Tibial artery (tissue), 4 donors: Measurements from ENCODE around the gene YOD1.

Source experiments
- DNase-seq, 2 donors: peaks; one replicate each; pipeline ENCODE4 v3.0.0-alpha.2; 2019
- H3K27ac ChIP-seq, 2 donors: fragments of 200-600 bp; sonication (generic) in 1 of 2; 1 replicate in 1 of 2; 2 replicates in 1 of 2; pipeline ENCODE4 v1.5.1; 2018 to 2019; ENCODE audit warnings: mild to moderate bottlenecking in 1 of 2
- H3K27me3 ChIP-seq, 2 donors: fragments of 200-600 bp; sonication (generic) in 1 of 2; one replicate each; pipeline versions ENCODE4 v1.5.1 to v1.6.0; 2016 to 2019
- H3K36me3 ChIP-seq, 3 donors: fragments of 200-600 bp; sonication (generic) in 2 of 3; one replicate each; pipeline ENCODE4 v1.5.1; 2016 to 2019; ENCODE audit warnings: mild to moderate bottlenecking in 2 of 3
- H3K4me1 ChIP-seq, 4 donors: fragments of 200-600 bp; sonication (generic) in 2 of 4; 1 replicate in 3 of 4; 2 replicates in 1 of 4; pipeline ENCODE4 v1.5.1; 2016 to 2019
- H3K4me3 ChIP-seq, 2 donors: fragments of 200-600 bp; sonication (generic) in 1 of 2; 1 replicate in 1 of 2; 2 replicates in 1 of 2; pipeline ENCODE4 v1.5.1; 2018 to 2019; ENCODE audit warnings: mild to moderate bottlenecking in 2 of 2
- H3K9me3 ChIP-seq, 3 donors: fragments of 200-600 bp; sonication (generic) in 1 of 3; one replicate each; pipeline ENCODE4 v1.5.1; 2016 to 2019
- intact Hi-C: fragments of 100-400 bp; cut with DNase I; formaldehyde crosslinking; loops from one replicate; pipeline ENCODE4 v1.15.0; 2023; ENCODE audit warnings: low total_unique reads
- TF ChIP-seq, protein P1 (sequence below), 2 experiments: fragments of 200-600 bp in 1 of 2; fragments of 450-650 bp in 1 of 2; IDR thresholded peaks; one replicate each; pipeline ENCODE4 v1.5.1; 2017 to 2019; ENCODE audit warnings: antibody characterized with exemption in 2 of 2, mild to moderate bottlenecking in 1 of 2, moderate library complexity in 1 of 2

The YOD1 gene

DNA sequence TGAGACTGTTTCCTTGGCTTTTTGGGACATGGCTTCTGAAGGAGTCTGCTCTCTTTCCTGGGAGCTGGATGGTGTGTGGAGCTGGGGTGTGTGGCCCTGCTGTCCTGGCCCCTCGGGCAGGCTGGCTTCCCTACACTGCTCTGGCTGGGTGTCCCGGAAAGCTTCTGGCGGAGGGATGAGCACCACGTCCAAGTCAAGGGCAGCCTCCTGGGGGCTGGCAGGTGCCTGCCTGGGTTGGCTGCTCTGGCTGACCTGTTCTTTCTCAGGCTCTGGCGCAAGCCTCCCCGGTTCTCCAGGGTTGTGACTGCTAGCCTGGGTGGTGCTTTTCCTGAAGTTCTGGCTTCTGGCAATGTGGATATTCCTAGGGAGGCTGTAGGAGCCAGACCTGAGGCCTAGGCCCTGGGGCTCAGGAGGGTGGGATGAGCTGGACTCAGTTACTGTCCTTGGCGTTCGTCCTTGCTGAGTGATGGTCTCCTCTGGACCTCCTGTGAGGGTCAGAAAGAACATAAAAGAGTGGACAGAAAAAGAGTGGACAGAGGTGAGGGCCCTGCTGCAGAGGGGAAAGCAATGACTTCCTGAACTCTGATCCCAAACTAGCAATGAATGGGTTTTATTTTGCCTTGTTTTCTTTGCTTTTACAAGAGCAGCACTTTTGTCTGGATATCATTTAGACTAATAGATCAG lies 27.9 kb downstream of the YOD1 start:
- Histone ChIP-seq H3K4me3 (no peak overlapping the region), H3K9me3 (no peaks in the 10 kb centered on the region), H3K27me3 (no peaks in the 10 kb centered on the region), H3K36me3 (no peaks in the 10 kb centered on the region), H3K27ac (no peak overlapping the region), H3K4me1 (peaks cover 0 to 47% (median 24%) of the 10 kb centered on the region in 4 donors)
- intact Hi-C loops: no loop called here
- DNase-seq: no peak
- TF ChIP-seq, protein P1, sequence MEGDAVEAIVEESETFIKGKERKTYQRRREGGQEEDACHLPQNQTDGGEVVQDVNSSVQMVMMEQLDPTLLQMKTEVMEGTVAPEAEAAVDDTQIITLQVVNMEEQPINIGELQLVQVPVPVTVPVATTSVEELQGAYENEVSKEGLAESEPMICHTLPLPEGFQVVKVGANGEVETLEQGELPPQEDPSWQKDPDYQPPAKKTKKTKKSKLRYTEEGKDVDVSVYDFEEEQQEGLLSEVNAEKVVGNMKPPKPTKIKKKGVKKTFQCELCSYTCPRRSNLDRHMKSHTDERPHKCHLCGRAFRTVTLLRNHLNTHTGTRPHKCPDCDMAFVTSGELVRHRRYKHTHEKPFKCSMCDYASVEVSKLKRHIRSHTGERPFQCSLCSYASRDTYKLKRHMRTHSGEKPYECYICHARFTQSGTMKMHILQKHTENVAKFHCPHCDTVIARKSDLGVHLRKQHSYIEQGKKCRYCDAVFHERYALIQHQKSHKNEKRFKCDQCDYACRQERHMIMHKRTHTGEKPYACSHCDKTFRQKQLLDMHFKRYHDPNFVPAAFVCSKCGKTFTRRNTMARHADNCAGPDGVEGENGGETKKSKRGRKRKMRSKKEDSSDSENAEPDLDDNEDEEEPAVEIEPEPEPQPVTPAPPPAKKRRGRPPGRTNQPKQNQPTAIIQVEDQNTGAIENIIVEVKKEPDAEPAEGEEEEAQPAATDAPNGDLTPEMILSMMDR (IDR thresholded peaks at IDR 0.05): no peak

DNA sequence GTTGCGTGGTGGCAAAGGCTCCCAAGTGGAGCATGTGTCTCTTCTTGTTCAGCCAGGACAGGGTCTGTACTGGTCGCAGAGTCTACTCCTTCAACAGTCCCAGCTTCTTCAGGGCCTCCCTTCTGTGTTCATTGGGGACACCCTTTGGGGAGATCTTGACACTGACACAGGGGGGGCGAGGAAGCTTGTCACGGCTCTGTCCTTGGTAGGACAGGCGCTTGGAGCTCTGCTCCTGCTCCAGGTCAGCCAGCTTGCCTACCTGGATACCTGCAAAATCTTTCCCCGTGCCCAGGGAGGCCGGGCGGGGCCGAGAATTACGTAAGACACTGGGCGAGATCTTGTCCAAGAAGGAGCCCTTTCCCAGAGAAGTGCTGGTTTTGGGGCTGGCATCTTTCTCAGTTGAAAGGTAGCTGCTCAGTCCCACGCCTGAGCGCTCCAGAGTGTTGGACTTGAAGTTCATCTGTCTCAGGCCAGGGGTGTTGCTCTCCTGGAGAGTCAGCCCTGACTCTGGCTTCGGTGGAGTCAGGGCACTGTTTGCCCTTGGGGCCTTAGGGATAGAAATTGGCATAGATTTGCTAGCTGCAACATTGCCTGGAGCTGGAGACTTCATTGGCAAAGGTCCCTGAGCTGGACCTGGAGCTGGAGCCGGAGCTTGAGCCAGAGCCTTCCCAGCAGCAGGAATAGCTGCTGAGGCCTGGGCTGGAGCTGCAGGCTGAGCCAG lies 29.0 kb downstream of the YOD1 start:
- intact Hi-C loops: no loop called here
- DNase-seq: no peak
- no peak overlapping the region for H3K4me3 ChIP-seq
- TF ChIP-seq, protein P1 (IDR thresholded peaks at IDR 0.05): no peak
- H3K27me3 ChIP-seq: no peaks in the 10 kb centered on the region
- H3K36me3 ChIP-seq: no peaks in the 10 kb centered on the region
- H3K9me3 ChIP-seq: no peaks in the 10 kb centered on the region
- no peak overlapping the region for H3K27ac ChIP-seq
- peaks cover 0 to 47% (median 24%) of the 10 kb centered on the region in 4 donors for H3K4me1 ChIP-seq

DNA sequence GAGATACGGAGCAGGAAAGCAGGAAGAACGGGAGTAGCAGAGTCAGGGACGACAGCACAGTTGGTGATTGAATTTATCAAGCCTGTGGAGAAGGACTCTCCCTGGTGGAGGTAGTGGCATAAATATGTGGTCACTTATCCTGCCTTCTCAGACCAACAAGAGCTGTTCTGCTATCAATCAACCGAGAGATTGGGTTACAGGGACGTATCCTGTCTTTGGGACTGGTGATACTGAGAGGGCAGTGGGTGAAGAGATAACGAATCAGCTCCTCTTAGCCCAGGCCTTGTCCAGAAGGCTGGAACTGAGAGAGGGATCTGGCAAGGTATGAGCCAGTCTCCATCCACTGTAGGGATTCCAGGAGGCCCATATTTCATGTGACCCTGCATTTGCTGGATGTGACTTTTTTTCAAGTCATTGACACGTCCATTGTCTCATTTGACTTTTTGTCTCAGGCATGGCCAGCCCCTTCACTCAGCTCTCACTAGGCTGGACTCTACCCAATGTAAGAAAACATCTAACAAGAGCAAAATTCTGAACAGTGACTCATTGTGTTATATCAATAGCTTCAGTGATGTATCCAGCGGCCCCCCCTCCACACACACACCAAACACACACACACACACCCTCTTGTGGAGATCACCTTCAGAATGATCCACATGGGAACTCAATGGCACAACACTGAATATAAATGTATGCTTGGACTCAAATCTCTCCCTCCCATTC lies 29.7 kb downstream of the YOD1 start:
- Histone ChIP-seq H3K9me3 (no peaks in the 10 kb centered on the region), H3K27ac (no peak overlapping the region), H3K27me3 (no peaks in the 10 kb centered on the region), H3K4me3 (no peak overlapping the region), H3K4me1 (peaks cover 0 to 41% (median 20%) of the 10 kb centered on the region in 4 donors), H3K36me3 (no peaks in the 10 kb centered on the region)
- TF ChIP-seq, protein P1 (IDR thresholded peaks at IDR 0.05): no peak
- DNase-seq: no peak
- intact Hi-C loops: no loop called here

DNA sequence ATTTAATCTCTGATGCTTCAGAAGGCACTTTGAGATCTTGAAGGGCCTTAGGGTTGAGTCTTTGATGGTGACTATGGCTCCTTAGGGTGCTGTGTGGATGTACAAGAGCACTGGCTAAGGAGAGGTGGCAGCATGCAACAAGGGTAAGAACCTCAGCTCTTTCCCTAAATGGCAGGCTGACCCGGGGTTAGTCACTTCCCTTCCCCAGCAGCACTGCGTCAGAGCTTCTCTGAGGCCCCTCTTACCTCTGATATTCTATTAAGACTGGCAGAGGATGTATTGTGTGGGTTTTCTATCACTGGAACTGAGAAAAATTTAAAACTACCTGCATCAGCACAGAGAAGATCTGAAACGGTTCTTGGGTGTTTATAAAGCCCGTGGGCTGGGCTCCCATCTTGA lies 30.3 kb downstream of the YOD1 start:
- intact Hi-C loops: no loop called here
- H3K4me3 ChIP-seq: no peak overlapping the region
- DNase-seq: no peak
- H3K27ac ChIP-seq: no peak overlapping the region
- no peaks in the 10 kb centered on the region for H3K36me3 ChIP-seq
- TF ChIP-seq, protein P1 (IDR thresholded peaks at IDR 0.05): no peak
- H3K9me3 ChIP-seq: no peaks in the 10 kb centered on the region
- H3K27me3 ChIP-seq: no peaks in the 10 kb centered on the region
- peaks cover 0 to 35% (median 16%) of the 10 kb centered on the region in 4 donors for H3K4me1 ChIP-seq

DNA sequence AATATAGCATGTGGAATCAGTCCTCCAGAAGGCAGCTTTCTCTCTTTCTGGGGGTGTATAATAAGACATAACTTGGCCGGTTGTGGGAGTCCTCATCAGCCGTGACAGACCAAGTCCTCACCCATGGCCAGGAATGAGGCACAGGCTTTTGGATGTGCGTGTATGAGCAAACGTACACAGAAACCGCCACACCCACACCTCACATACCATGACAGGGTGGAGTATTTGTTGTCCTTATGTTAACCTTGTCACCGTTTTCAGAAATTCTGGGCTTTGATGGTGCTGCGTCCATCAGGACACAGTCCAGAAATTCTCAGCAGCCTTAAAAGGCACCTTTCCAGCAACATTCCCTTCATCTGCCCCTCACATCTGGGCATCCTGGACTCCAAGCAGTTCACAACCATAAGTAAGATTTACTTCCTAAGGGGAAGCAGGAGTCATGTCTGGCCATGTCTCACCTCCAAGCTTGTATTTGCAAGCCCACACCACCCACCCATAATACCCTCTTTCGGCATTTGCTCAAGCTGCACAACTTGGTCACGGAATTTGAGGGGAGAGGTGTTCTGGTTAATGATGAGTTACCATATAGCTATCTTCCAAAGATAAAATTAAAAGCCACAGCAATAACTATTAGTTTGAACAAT lies 30.8 kb downstream of the YOD1 start:
- intact Hi-C loops: no loop called here
- peaks cover 0 to 30% (median 11%) of the 10 kb centered on the region in 4 donors for H3K4me1 ChIP-seq
- no peak for DNase-seq
- H3K27me3 ChIP-seq: no peaks in the 10 kb centered on the region
- TF ChIP-seq, protein P1 (IDR thresholded peaks at IDR 0.05): no peak
- no peaks in the 10 kb centered on the region for H3K9me3 ChIP-seq
- H3K27ac ChIP-seq: no peak overlapping the region
- H3K4me3 ChIP-seq: no peak overlapping the region
- no peaks in the 10 kb centered on the region for H3K36me3 ChIP-seq
